ENCODE data around the gene EIPR1. TPM values are rescaled to one million over a fixed set of nuclear protein-coding genes. Genes with fewer than 3 reads are reported as not detected.

Gene EIPR1
- total and polyA plus RNA-seq, 2 of the 13 experiments (the other 11 are each of a cell fraction or from before 2014, with no cell fraction given) = 70.0 to 96.3 TPM

DNA sequence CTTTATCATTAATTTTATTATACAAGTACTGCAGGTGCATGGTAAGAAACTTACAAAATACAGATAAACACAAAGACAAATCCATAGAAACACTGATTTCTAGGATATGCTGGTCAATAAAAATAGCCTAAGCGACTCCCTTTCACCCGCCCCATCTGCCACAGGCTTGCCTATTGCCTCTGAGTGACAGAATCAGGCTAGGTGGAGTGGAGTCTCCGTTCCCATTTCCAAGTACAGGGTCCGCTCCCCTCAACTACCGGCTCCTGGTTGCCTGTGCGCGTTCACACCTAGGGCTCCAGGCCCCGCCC is 1.7 kb upstream of the EIPR1 start (continued):
- TF ChIP-seq ZNF577 (CRISPR knock-in tag; IDR thresholded peaks at IDR 0.05; ENCODE audit: borderline replicate concordance, low read depth) (no peak), ZFX (CRISPR knock-in tag; IDR thresholded peaks at IDR 0.05; ENCODE audit: low read depth) (no peak), ZNF746 (CRISPR knock-in tag; IDR thresholded peaks at IDR 0.05) (no peak), NR1H2 (CRISPR knock-in tag; IDR thresholded peaks at IDR 0.05; ENCODE audit: borderline replicate concordance, low read depth) (0 out of 2 replicates have a peak, but pooled peaks have one; percentile 68), ZNF883 (CRISPR knock-in tag; IDR thresholded peaks at IDR 0.05; ENCODE audit: not compliant biosample characterization) (no peak), ZMYM2 (CRISPR knock-in tag; IDR thresholded peaks at IDR 0.05) (peak; percentile 27; the same call in 1 of the 2 replicates), PPARG (CRISPR knock-in tag; conservative IDR thresholded peaks at IDR 0.05) (0 out of 2 replicates have a peak, but pooled peaks have one; percentile 37), ZNF33A (CRISPR knock-in tag; IDR thresholded peaks at IDR 0.05; ENCODE audit: borderline replicate concordance) (0 out of 2 replicates have a peak, but pooled peaks have one; percentile 64), ZKSCAN8 (CRISPR knock-in tag; IDR thresholded peaks at IDR 0.05; ENCODE audit: borderline replicate concordance) (peak; percentile 65; the same call in 1 of the 2 replicates), ZNF136 (CRISPR knock-in tag; IDR thresholded peaks at IDR 0.05; ENCODE audit: low read depth) (no peak), SIN3A (IDR thresholded peaks at IDR 0.05; ENCODE audit: borderline replicate concordance, low read depth, low read length) (peak; percentile 81; the same call in 1 of the 2 replicates), SP1 (IDR thresholded peaks at IDR 0.05) (no peak), SP1 (CRISPR knock-in tag; IDR thresholded peaks at IDR 0.05) (no peak)
- TF ChIP-seq, protein P1, sequence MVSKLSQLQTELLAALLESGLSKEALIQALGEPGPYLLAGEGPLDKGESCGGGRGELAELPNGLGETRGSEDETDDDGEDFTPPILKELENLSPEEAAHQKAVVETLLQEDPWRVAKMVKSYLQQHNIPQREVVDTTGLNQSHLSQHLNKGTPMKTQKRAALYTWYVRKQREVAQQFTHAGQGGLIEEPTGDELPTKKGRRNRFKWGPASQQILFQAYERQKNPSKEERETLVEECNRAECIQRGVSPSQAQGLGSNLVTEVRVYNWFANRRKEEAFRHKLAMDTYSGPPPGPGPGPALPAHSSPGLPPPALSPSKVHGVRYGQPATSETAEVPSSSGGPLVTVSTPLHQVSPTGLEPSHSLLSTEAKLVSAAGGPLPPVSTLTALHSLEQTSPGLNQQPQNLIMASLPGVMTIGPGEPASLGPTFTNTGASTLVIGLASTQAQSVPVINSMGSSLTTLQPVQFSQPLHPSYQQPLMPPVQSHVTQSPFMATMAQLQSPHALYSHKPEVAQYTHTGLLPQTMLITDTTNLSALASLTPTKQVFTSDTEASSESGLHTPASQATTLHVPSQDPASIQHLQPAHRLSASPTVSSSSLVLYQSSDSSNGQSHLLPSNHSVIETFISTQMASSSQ (IDR thresholded peaks at IDR 0.05; ENCODE audit: low read depth) = no peak
- TF ChIP-seq, protein P1 (CRISPR knock-in tag; IDR thresholded peaks at IDR 0.05; ENCODE audit: borderline replicate concordance) = no peak
- TF ChIP-seq, protein P2, sequence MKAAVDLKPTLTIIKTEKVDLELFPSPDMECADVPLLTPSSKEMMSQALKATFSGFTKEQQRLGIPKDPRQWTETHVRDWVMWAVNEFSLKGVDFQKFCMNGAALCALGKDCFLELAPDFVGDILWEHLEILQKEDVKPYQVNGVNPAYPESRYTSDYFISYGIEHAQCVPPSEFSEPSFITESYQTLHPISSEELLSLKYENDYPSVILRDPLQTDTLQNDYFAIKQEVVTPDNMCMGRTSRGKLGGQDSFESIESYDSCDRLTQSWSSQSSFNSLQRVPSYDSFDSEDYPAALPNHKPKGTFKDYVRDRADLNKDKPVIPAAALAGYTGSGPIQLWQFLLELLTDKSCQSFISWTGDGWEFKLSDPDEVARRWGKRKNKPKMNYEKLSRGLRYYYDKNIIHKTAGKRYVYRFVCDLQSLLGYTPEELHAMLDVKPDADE (CRISPR knock-in tag; IDR thresholded peaks at IDR 0.05) = no peak
- TF ChIP-seq, protein P3, sequence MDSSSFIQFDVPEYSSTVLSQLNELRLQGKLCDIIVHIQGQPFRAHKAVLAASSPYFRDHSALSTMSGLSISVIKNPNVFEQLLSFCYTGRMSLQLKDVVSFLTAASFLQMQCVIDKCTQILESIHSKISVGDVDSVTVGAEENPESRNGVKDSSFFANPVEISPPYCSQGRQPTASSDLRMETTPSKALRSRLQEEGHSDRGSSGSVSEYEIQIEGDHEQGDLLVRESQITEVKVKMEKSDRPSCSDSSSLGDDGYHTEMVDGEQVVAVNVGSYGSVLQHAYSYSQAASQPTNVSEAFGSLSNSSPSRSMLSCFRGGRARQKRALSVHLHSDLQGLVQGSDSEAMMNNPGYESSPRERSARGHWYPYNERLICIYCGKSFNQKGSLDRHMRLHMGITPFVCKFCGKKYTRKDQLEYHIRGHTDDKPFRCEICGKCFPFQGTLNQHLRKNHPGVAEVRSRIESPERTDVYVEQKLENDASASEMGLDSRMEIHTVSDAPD (CRISPR knock-in tag; IDR thresholded peaks at IDR 0.05) = 0 out of 2 replicates have a peak, but pooled peaks have one; percentile 8
- TF ChIP-seq, protein P4, sequence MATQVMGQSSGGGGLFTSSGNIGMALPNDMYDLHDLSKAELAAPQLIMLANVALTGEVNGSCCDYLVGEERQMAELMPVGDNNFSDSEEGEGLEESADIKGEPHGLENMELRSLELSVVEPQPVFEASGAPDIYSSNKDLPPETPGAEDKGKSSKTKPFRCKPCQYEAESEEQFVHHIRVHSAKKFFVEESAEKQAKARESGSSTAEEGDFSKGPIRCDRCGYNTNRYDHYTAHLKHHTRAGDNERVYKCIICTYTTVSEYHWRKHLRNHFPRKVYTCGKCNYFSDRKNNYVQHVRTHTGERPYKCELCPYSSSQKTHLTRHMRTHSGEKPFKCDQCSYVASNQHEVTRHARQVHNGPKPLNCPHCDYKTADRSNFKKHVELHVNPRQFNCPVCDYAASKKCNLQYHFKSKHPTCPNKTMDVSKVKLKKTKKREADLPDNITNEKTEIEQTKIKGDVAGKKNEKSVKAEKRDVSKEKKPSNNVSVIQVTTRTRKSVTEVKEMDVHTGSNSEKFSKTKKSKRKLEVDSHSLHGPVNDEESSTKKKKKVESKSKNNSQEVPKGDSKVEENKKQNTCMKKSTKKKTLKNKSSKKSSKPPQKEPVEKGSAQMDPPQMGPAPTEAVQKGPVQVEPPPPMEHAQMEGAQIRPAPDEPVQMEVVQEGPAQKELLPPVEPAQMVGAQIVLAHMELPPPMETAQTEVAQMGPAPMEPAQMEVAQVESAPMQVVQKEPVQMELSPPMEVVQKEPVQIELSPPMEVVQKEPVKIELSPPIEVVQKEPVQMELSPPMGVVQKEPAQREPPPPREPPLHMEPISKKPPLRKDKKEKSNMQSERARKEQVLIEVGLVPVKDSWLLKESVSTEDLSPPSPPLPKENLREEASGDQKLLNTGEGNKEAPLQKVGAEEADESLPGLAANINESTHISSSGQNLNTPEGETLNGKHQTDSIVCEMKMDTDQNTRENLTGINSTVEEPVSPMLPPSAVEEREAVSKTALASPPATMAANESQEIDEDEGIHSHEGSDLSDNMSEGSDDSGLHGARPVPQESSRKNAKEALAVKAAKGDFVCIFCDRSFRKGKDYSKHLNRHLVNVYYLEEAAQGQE (IDR thresholded peaks at IDR 0.05; ENCODE audit: borderline replicate concordance in 1 of 2, low read depth in 1 of 2, low read length in 2 of 2) = peak in 1 of 2 experiments; percentile 31; a peak in 1 of 4 replicates
- TF ChIP-seq, protein P5, sequence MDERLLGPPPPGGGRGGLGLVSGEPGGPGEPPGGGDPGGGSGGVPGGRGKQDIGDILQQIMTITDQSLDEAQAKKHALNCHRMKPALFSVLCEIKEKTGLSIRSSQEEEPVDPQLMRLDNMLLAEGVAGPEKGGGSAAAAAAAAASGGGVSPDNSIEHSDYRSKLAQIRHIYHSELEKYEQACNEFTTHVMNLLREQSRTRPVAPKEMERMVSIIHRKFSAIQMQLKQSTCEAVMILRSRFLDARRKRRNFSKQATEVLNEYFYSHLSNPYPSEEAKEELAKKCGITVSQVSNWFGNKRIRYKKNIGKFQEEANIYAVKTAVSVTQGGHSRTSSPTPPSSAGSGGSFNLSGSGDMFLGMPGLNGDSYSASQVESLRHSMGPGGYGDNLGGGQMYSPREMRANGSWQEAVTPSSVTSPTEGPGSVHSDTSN (CRISPR knock-in tag; IDR thresholded peaks at IDR 0.05) = 0 out of 2 replicates have a peak, but pooled peaks have one; percentile 26

Measured in HepG2 (cell line).